GDM1 (cell line): ENCODE data around the gene GLT1D1.

ENCODE experiments used
- DNase-seq: peaks from one replicate; lab custom pipeline; 2025; lab: John Stamatoyannopoulos, UW

The GLT1D1 gene

DNA sequence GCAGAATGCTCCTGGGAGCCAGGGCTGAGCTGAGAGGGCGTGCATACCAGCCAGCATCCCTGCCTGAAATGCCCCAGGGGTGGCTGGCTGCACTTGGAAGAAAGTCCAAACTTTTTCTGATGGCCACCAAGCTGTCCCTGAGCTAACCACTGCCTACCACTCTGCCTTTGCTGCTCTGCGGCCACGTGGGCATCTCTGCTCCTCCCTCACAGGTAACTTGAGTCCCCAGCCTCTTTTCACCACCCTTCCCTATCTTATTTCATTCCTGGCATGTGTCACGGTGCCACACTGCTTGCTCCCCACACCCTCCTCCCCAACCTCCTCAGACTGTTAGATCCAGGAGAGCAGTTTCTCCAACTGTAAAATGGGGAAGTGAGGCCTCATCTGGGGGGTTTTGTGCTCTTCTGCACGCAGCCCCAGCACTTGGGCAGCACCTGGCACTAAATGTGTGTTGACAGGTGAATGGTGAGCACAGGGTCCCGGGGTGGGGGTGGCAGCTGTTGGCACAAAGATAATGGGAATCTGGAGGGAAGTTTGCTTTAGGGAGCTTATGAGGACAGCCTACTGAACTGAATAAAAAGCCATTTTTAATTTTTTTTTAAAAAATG lies 113.0 kb downstream of the GLT1D1 start:
- no peak for DNase-seq

- no peak for DNase-seq
Observed at GRCh38 chr12:128968668-128969067, 115.4 kb downstream of the GLT1D1 start.

- DNase-seq, result no peak
Observed at GRCh38 chr12:128969480-128970055, 116.3 kb downstream of the GLT1D1 start.

GRCh38 chr12:128970110-128970509 lies 116.8 kb downstream of the GLT1D1 start:
- DNase-seq, result no peak

DNA sequence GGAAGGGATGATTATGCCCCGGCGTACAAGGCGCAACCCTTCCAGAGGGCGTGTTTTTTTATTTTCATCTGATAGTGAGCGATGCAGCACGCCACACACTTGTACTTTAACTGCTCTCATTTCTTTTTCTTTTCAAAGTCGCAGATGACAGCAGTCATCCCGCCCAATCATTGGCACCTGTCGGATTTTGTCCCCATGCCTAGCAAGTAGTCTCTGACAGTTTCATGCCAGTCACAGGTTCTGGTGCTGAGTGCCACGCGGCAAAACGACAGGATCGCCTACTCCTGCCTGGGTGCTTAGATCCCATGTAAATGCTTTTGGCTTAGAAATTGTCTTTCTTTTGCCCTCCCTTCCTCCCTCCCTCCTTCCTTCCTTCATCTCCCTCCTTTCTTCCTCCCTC lies 117.7 kb downstream of the GLT1D1 start:
- no peak for DNase-seq

- DNase-seq, result no peak
Observed at GRCh38 chr12:128971802-128972201, 118.5 kb downstream of the GLT1D1 start.

- no peak for DNase-seq
Observed at GRCh38 chr12:128973883-128974681, 120.8 kb downstream of the GLT1D1 start.

DNA sequence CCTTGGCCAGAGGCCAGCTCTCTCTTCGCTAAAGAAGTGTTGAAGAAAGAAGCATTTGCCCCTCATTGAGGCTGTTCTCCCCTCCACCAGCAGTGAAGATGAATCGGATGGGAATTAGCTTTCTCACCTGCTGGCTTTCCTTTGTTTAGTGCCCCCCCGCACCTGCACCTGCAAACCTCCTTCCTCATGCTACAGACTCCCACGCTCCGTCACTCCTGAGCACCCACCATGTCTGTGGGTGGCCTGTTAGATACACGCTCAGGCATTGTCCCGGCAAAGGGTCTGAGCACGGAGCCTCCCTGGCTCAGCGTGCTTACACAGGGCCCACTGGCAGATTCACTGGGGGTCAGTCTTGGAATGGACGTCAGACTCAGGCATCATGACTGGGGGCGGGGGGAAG lies 121.6 kb downstream of the GLT1D1 start:
- DNase-seq, result no peak

DNA sequence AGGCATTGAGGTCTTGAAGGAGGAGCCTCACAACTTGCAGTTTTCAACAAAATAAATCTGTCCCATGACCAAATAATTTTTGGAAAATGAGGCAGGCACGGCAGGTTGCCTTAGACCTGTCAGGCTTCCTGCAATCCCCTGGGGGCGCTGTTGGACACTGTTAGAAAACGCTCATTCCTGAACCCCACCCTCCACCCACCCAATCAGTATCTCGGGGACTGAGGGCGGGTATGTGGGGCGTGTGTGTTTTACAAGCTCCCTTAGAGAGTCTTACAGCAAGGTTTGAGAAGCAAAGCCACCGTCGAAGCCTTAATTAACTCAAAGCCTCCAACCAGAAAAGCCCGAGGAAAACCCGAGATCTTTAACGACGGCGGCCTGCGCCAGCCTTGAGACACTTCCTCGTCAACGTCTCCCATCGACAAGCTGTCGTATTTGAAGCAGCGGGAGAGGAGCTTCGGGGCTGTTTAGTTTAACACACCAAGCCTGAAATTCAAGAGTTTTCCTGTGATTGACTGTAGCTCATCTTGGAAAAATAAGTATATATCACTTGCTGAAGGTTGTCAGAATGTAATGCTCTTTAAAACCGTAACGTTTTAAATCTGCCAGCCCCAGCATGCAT lies 123.0 kb downstream of the GLT1D1 start:
- no peak for DNase-seq

- no peak for DNase-seq
Observed at GRCh38 chr12:128977441-128977840, 124.2 kb downstream of the GLT1D1 start.

- DNase-seq, result no peak
Observed at GRCh38 chr12:128978067-128978466, 124.8 kb downstream of the GLT1D1 start.

- DNase-seq, result no peak
Observed at GRCh38 chr12:128980623-128981022, 127.3 kb downstream of the GLT1D1 start.

- DNase-seq, result no peak
Observed at GRCh38 chr12:128981971-128982533, 128.8 kb downstream of the GLT1D1 start.

- DNase-seq, result no peak
Observed at GRCh38 chr12:128982933-128983332, 129.7 kb downstream of the GLT1D1 start.

GRCh38 chr12:128983371-128983770 lies 130.1 kb downstream of the GLT1D1 start:
- no peak for DNase-seq

DNA sequence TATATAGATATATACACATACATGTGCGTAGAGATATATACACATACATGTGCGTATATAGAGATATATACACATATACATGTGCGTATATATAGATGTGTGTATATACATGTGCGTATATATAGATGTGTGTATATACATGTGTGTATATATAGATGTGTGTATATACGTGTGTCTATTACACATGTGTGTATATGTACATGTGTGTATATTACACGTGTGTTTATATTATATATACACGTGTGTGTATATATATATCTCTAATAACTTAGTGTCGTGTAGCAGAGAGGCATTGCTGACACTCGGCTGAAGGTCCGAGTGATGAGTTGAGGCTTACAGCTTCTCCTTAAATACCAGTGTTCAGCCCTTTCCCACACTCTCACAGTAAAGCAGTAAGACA lies 133.7 kb downstream of the GLT1D1 start:
- no peak for DNase-seq

DNA sequence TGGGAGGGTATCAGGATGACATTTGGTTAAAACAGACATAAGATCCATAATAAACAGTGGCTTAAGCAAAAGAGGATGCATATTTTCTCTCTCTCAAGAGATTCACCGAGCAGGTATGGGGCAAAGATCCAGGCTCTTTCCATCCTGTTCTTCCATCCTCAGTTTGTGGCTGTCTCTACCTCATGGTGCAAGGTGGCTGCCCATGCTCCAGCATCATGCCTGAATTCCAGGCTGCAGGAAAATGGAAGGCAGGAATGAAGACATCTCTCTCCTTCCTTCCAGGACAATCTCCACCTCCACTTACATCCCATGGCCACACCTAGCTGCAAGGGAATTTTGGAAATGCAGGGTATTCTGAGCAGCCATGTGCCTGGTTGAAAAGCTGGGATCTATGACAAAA lies 136.0 kb downstream of the GLT1D1 start:
- DNase-seq, result no peak

DNA sequence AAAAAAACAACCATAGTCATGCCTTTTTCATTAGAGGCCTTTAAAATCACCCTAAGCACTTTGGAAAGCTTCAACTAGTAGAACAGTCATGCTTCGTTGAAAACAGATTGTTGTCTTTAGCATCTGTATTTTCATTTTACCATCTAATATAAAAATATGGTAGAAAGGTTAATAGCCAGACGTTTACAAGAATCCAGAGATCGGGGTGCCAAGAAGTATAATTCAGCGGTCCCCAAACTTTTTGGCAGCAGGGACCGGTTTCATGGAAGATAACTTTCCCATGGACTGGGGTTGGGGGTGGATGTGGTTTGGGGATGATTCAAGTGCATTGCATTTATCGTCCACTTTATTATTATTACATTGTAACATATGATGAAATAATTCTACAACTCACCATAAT lies 138.4 kb downstream of the GLT1D1 start:
- no peak for DNase-seq

- DNase-seq, result no peak
Observed at GRCh38 chr12:128992116-128992515, 138.8 kb downstream of the GLT1D1 start.

- no peak for DNase-seq
Observed at GRCh38 chr12:128992550-128992949, 139.3 kb downstream of the GLT1D1 start.

GRCh38 chr12:128994856-128995255 lies 141.6 kb downstream of the GLT1D1 start:
- no peak for DNase-seq

- DNase-seq, result no peak
Observed at GRCh38 chr12:128995619-128996018, 142.3 kb downstream of the GLT1D1 start.

- no peak for DNase-seq
Observed at GRCh38 chr12:129001826-129002225, 148.5 kb downstream of the GLT1D1 start.
